Left kidney (tissue), 2 donors: ENCODE measurements around the gene NFKBIZ. TPM values are rescaled to one million over a fixed set of nuclear protein-coding genes. Genes with fewer than 3 reads are reported as not detected.
"Not testable (repeated sequence)": the region's sequence is repeated elsewhere in the genome, so short reads cannot be mapped to it uniquely, and the experiment has no call there.

Experiments
- DNase-seq: peaks from one replicate; pipeline ENCODE4 v3.0.0-alpha.2; 2013
- polyA plus RNA-seq: library from polyadenylated mRNA; unstranded; fragments of 120-200 nt; gene quantifications from one replicate; pipeline ENCODE4 v1.2.1, GENCODE V29; 2013; ENCODE audit not compliant: insufficient read length

The NFKBIZ gene
- polyA plus RNA-seq, 1 donor, result 16.5 TPM

- peak; percentile 20 for DNase-seq
These were observed 1.9 kb downstream of the NFKBIZ start for GRCh38 chr3:101851072-101851770.

- DNase-seq, result no peak
These were observed 2.8 kb downstream of the NFKBIZ start for GRCh38 chr3:101851850-101852714.

GRCh38 chr3:101852983-101853840 lies 3.9 kb downstream of the NFKBIZ start:
- no peak for DNase-seq

GRCh38 chr3:101853982-101854381 lies 4.7 kb downstream of the NFKBIZ start:
- no peak for DNase-seq

GRCh38 chr3:101854608-101855304 lies 5.4 kb downstream of the NFKBIZ start:
- no peak for DNase-seq

- no peak for DNase-seq
These were observed 8.0 kb downstream of the NFKBIZ start for GRCh38 chr3:101857301-101857741.

GRCh38 chr3:101858464-101859030 lies 9.2 kb downstream of the NFKBIZ start:
- DNase-seq, result no peak

- DNase-seq, result no peak
These were observed 10.7 kb downstream of the NFKBIZ start for GRCh38 chr3:101859882-101860448.

- no peak for DNase-seq
These were observed 12.0 kb downstream of the NFKBIZ start for GRCh38 chr3:101861212-101861788.

GRCh38 chr3:101861789-101862415 lies 12.6 kb downstream of the NFKBIZ start:
- no peak for DNase-seq

- no peak for DNase-seq
These were observed 13.3 kb downstream of the NFKBIZ start for GRCh38 chr3:101862416-101863165.

- not testable (repeated sequence) for DNase-seq
These were observed 15.6 kb downstream of the NFKBIZ start for GRCh38 chr3:101864926-101865325.

- no peak for DNase-seq
These were observed 16.6 kb downstream of the NFKBIZ start for GRCh38 chr3:101865751-101866509.

- no peak for DNase-seq
These were observed 18.2 kb downstream of the NFKBIZ start for GRCh38 chr3:101867511-101867910.

- DNase-seq, result no peak
These were observed 18.7 kb downstream of the NFKBIZ start for GRCh38 chr3:101867996-101868395.

- no peak for DNase-seq
These were observed 19.5 kb downstream of the NFKBIZ start for GRCh38 chr3:101868534-101869464.

GRCh38 chr3:101870138-101870537 lies 20.8 kb downstream of the NFKBIZ start:
- no peak for DNase-seq
